ENCODE results near the gene LCN2.
A peak's percentile ranks its signal among the peaks of the same experiment; 100 is the strongest.
"Not testable (repeated sequence)": the region's sequence is repeated elsewhere in the genome, so short reads cannot be mapped to it uniquely, and the experiment has no call there.

LCN2 gene

DNA sequence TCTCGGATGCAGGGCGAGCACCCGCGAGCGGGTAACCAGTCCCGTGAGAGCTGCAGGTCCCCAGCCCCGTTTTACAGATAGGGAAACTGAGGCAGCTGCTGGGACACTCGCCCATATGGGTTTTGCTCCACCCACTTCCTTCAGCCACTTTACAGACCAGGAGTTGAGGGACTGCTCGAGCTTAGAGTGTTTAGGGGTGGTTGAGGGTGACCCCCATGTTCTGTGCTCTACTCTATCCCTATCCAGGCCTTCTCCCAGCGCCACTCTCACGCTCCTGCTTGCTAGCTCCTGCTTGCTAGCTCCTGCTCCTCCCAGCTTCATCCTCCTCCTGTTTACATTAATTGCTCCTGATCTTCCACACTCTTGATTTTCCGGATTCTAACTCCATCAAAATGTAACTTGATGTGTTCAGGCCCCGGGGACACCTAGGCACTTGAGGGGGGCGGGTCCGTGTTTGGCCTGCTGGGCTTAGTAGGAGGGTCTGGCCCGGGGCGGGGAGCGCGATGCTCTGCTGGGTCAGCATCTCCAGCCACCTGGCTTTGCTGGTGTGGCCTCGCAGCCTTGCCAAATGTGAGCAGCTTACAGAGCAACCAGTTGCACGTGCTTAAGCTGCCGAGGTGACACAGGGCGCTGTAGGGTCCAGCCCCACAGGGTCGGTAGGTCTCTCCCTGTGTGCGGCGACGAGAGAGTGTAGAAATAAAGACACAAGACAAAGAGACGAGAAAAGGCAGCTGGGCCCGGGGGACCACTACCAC, 20.2 kb upstream of the LCN2 start:
- 0 out of 2 replicates have a peak, but pooled peaks cover 6% of the 10 kb centered on the region for H3F3A ChIP-seq (ENCODE audit: insufficient read depth, low read length)
- peak overlapping the region; percentile 97 for H2AFZ ChIP-seq (ENCODE audit: low read length)
- H3K79me2 ChIP-seq (ENCODE audit: low read length) = peaks cover 33% of the 10 kb centered on the region
- peak overlapping the region; percentile 71 for H3K4me3 ChIP-seq (ENCODE audit: low read length)
- peak; percentile 21 for DNase-seq
- no peak overlapping the region for H3K27ac ChIP-seq (ENCODE audit: low read length)
- no peaks in the 10 kb centered on the region for H4K20me1 ChIP-seq (ENCODE audit: insufficient read depth, low read length)
- H3K4me1 ChIP-seq (ENCODE audit: low read length) = peaks cover 7% of the 10 kb centered on the region
- H3K9me3 ChIP-seq (replicated peaks; ENCODE audit: insufficient read depth, low read length) = no peaks in the 10 kb centered on the region
- TF ChIP-seq EZH2 (optimal IDR thresholded peaks at IDR 0.05; ENCODE audit: low read depth, low read length) (no peak), EZH2phosphoT487 (IDR thresholded peaks at IDR 0.05; ENCODE audit: low read length) (no peak)
- TF ChIP-seq, protein P1, sequence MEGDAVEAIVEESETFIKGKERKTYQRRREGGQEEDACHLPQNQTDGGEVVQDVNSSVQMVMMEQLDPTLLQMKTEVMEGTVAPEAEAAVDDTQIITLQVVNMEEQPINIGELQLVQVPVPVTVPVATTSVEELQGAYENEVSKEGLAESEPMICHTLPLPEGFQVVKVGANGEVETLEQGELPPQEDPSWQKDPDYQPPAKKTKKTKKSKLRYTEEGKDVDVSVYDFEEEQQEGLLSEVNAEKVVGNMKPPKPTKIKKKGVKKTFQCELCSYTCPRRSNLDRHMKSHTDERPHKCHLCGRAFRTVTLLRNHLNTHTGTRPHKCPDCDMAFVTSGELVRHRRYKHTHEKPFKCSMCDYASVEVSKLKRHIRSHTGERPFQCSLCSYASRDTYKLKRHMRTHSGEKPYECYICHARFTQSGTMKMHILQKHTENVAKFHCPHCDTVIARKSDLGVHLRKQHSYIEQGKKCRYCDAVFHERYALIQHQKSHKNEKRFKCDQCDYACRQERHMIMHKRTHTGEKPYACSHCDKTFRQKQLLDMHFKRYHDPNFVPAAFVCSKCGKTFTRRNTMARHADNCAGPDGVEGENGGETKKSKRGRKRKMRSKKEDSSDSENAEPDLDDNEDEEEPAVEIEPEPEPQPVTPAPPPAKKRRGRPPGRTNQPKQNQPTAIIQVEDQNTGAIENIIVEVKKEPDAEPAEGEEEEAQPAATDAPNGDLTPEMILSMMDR (IDR thresholded peaks at IDR 0.05; ENCODE audit: low read length) = no peak
- H3K9me2 ChIP-seq (replicated peaks; ENCODE audit: insufficient read depth, low read length) = no peaks in the 10 kb centered on the region
- H3K27me3 ChIP-seq (replicated peaks; ENCODE audit: insufficient read depth, low read length) = peaks cover 28% of the 10 kb centered on the region
- H3K9ac ChIP-seq (ENCODE audit: low read length) = peak overlapping the region; percentile 99; the same call in 1 of the 2 replicates
- H3K4me2 ChIP-seq (ENCODE audit: low read depth, low read length) = peak overlapping the region; percentile 89
- no peaks in the 10 kb centered on the region for H3K36me3 ChIP-seq (replicated peaks; ENCODE audit: insufficient read depth, low read length)

- H3K9ac ChIP-seq (ENCODE audit: low read length); H3K9me3 ChIP-seq (replicated peaks; ENCODE audit: insufficient read depth, low read length); H3K4me3 ChIP-seq (ENCODE audit: low read length); H2AFZ ChIP-seq (ENCODE audit: low read length); H3K4me1 ChIP-seq (ENCODE audit: low read length); H4K20me1 ChIP-seq (ENCODE audit: insufficient read depth, low read length); H3F3A ChIP-seq (ENCODE audit: insufficient read depth, low read length); H3K27ac ChIP-seq (ENCODE audit: low read length); H3K9me2 ChIP-seq (replicated peaks; ENCODE audit: insufficient read depth, low read length); DNase-seq; H3K4me2 ChIP-seq (ENCODE audit: low read depth, low read length); H3K36me3 ChIP-seq (replicated peaks; ENCODE audit: insufficient read depth, low read length): not testable (repeated sequence)
- Histone ChIP-seq H3K27me3 (replicated peaks; ENCODE audit: insufficient read depth, low read length) (peaks cover 34% of the 10 kb centered on the region), H3K79me2 (ENCODE audit: low read length) (peaks cover 24% of the 10 kb centered on the region)
- TF ChIP-seq, protein P1 (IDR thresholded peaks at IDR 0.05; ENCODE audit: low read length) = peak; percentile 9; the same call in 1 of the 2 replicates
Observed at GRCh38 chr9:128129976-128130590, 19.2 kb upstream of the LCN2 start.

- not testable (repeated sequence) for DNase-seq; H2AFZ ChIP-seq (ENCODE audit: low read length); H3K4me1 ChIP-seq (ENCODE audit: low read length); H3K4me3 ChIP-seq (ENCODE audit: low read length); H3K9ac ChIP-seq (ENCODE audit: low read length); H3F3A ChIP-seq (ENCODE audit: insufficient read depth, low read length); H3K4me2 ChIP-seq (ENCODE audit: low read depth, low read length); H3K36me3 ChIP-seq (replicated peaks; ENCODE audit: insufficient read depth, low read length); H3K9me2 ChIP-seq (replicated peaks; ENCODE audit: insufficient read depth, low read length); H3K27ac ChIP-seq (ENCODE audit: low read length); H4K20me1 ChIP-seq (ENCODE audit: insufficient read depth, low read length); H3K9me3 ChIP-seq (replicated peaks; ENCODE audit: insufficient read depth, low read length)
- Histone ChIP-seq H3K79me2 (ENCODE audit: low read length) (peaks cover 18% of the 10 kb centered on the region), H3K27me3 (replicated peaks; ENCODE audit: insufficient read depth, low read length) (peaks cover 34% of the 10 kb centered on the region)
Observed at GRCh38 chr9:128130651-128131050, 18.6 kb upstream of the LCN2 start.

- H3F3A ChIP-seq (ENCODE audit: insufficient read depth, low read length); H3K4me2 ChIP-seq (ENCODE audit: low read depth, low read length); H3K9ac ChIP-seq (ENCODE audit: low read length); H3K4me3 ChIP-seq (ENCODE audit: low read length); H3K9me3 ChIP-seq (replicated peaks; ENCODE audit: insufficient read depth, low read length); H3K4me1 ChIP-seq (ENCODE audit: low read length); H3K36me3 ChIP-seq (replicated peaks; ENCODE audit: insufficient read depth, low read length); DNase-seq; H2AFZ ChIP-seq (ENCODE audit: low read length); H4K20me1 ChIP-seq (ENCODE audit: insufficient read depth, low read length); H3K9me2 ChIP-seq (replicated peaks; ENCODE audit: insufficient read depth, low read length); H3K27ac ChIP-seq (ENCODE audit: low read length): not testable (repeated sequence)
- Histone ChIP-seq H3K27me3 (replicated peaks; ENCODE audit: insufficient read depth, low read length) (peaks cover 34% of the 10 kb centered on the region), H3K79me2 (ENCODE audit: low read length) (peaks cover 11% of the 10 kb centered on the region)
Observed at GRCh38 chr9:128131346-128131745, 17.9 kb upstream of the LCN2 start.

DNA sequence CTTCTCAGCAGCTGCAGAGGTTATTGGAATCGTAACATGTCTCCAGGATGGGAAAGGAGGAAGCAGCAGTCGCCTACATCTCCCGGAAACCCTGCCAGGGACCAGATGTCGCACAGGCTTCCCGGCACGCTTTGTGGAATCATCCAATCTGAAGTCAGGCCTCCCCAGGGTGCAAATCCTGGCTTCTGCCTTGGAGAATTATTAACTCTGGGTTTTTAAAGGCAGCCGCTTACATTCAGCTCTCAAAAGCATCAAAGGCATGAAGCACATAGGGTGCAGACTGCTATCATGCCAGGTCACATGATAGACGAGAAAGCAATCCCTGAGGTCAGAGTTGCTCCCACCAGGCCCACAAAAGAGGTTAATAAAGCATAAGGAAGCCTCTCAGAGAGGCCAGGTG, 17.1 kb upstream of the LCN2 start:
- not testable (repeated sequence) for H3K79me2 ChIP-seq (ENCODE audit: low read length); H4K20me1 ChIP-seq (ENCODE audit: insufficient read depth, low read length); H3K9me2 ChIP-seq (replicated peaks; ENCODE audit: insufficient read depth, low read length); H2AFZ ChIP-seq (ENCODE audit: low read length); H3K4me1 ChIP-seq (ENCODE audit: low read length); H3K4me3 ChIP-seq (ENCODE audit: low read length); H3K9me3 ChIP-seq (replicated peaks; ENCODE audit: insufficient read depth, low read length); H3K36me3 ChIP-seq (replicated peaks; ENCODE audit: insufficient read depth, low read length); H3F3A ChIP-seq (ENCODE audit: insufficient read depth, low read length); H3K9ac ChIP-seq (ENCODE audit: low read length); H3K27ac ChIP-seq (ENCODE audit: low read length); DNase-seq; H3K4me2 ChIP-seq (ENCODE audit: low read depth, low read length)
- peaks cover 34% of the 10 kb centered on the region for H3K27me3 ChIP-seq (replicated peaks; ENCODE audit: insufficient read depth, low read length)

DNA sequence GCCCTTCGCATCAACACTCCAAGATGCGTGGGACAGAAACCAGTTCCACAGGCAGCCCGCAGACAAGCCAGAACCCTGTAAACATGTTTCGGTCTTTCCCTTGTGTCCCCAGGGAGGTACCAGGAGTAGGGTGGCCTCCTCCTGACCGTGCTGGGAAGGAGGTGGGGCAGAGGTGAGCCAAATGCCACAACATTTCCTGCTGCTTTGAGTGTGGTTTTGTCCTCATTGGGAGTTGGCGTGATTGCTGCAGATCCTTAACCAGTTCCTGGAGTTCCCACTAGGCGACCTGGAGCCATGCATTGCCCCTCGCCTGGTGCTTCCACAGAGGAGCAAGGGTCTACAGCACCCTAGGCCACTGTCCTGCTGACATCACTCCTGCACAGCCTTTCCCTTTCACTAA, 13.7 kb upstream of the LCN2 start:
- H3K9ac ChIP-seq (ENCODE audit: low read length); DNase-seq; H3K4me3 ChIP-seq (ENCODE audit: low read length); H3K9me2 ChIP-seq (replicated peaks; ENCODE audit: insufficient read depth, low read length); H2AFZ ChIP-seq (ENCODE audit: low read length); H3K27ac ChIP-seq (ENCODE audit: low read length); H3K4me2 ChIP-seq (ENCODE audit: low read depth, low read length); H3F3A ChIP-seq (ENCODE audit: insufficient read depth, low read length); H3K36me3 ChIP-seq (replicated peaks; ENCODE audit: insufficient read depth, low read length); H3K79me2 ChIP-seq (ENCODE audit: low read length); H3K9me3 ChIP-seq (replicated peaks; ENCODE audit: insufficient read depth, low read length); H3K4me1 ChIP-seq (ENCODE audit: low read length); H4K20me1 ChIP-seq (ENCODE audit: insufficient read depth, low read length): not testable (repeated sequence)
- H3K27me3 ChIP-seq (replicated peaks; ENCODE audit: insufficient read depth, low read length) = peaks cover 47% of the 10 kb centered on the region
